GM18507 (cell line): ENCODE measurements around the gene CAMK2D.

ENCODE experiments used
- DNase-seq: peaks from one replicate; pipeline ENCODE4 v3.0.0; 2011; ENCODE audit warnings: low read depth; ENCODE audit not compliant: insufficient read length; ENCODE audit errors: extremely low spot score
- FAIRE-seq: peaks from 2 replicates; lab custom pipeline; 2011; peaks lifted over from hg19 to GRCh38; lab: Jason Lieb, UNC

Gene CAMK2D

GRCh38 chr4:113657586-113658233 lies 103.8 kb downstream of the CAMK2D start:
- no peak for DNase-seq
- FAIRE-seq: no peak

DNA sequence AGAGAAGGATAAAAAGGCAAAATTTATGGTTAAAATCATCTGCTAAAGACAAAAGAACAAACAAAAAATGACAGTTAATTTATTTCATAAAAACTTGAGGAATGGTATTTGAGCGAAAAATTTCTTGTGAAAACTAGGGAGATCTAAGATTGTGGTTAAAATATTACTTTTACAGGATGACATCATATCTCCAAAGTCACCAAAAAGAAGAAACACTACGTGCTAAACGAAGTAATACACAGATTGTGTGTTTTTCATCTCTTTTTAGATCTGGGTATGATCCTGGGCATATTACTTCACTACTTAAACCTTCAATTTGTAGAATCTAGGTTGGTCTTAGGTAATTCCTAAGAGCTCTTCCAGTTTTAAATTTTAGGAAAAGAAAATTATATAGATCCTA lies 107.7 kb downstream of the CAMK2D start:
- DNase-seq: no peak
- peak; percentile 24 for FAIRE-seq

GRCh38 chr4:113646442-113646822 lies 115.1 kb downstream of the CAMK2D start:
- FAIRE-seq (no peak), DNase-seq (no peak)

- DNase-seq: no peak
- FAIRE-seq: no peak
These were observed 115.6 kb downstream of the CAMK2D start for GRCh38 chr4:113645771-113646441.

DNA sequence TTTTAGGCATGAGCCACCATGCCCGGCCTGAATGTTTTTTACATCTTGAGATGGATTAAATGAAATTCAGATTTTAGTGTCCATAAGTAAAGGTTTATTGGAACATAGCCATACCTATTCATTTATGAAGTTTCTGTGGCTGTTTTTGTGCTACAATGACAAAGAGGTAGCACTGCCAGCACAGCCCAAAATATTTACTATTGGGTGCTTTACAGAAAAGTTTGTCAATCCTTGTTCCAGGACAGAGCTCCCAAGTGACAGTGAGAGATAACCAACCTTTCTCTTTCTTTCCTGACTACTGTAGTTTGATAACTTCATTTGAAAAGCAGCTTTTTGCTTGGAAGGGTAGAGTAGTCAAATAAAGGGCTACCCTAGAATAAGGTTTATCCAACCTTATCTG lies 116.2 kb downstream of the CAMK2D start:
- FAIRE-seq: no peak
- no peak for DNase-seq

- no peak for DNase-seq
- FAIRE-seq: no peak
These were observed 117.1 kb downstream of the CAMK2D start for GRCh38 chr4:113644398-113644797.

- FAIRE-seq: no peak
- no peak for DNase-seq
These were observed 118.0 kb downstream of the CAMK2D start for GRCh38 chr4:113643505-113643904.

DNA sequence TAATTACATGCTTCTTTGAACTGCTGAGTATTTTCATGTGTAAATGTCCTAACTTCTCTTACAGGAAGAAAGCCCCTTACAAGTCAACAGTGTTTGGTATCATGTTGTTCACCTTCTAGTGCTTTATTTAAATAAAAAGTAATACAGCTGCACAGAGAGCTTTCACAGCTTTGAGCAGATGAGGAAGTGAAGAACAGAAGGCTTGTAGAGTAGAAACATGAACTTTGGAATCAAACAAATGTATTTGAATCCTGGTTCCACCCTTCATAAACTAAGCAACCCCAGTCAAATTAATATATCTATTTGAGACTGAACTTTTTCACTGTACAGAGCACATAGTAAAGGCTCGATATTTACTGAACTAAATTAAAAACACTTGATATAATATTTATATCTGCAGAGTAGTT lies 120.5 kb downstream of the CAMK2D start:
- DNase-seq: no peak
- FAIRE-seq: peak; percentile 82

DNA sequence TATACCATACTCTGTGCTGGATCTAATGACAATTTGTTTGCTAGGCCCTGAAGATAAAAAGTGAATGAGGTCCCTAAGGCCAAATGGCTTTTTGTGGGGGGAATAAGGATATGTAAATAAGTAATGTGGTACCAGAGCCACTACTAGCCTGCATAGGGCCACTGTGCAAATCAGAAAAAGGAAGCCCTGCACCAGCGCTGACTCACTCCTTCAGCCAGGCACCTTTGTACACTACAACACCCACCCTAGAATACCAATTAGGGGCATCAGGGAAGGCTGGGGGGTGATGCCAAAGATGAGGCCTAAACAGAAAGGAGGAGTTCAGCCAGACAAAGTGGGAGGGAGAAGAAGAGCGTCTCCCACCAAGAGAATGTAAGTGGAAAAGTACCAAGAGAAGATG lies 122.2 kb downstream of the CAMK2D start:
- peak; percentile 18 for FAIRE-seq
- no peak for DNase-seq

DNA sequence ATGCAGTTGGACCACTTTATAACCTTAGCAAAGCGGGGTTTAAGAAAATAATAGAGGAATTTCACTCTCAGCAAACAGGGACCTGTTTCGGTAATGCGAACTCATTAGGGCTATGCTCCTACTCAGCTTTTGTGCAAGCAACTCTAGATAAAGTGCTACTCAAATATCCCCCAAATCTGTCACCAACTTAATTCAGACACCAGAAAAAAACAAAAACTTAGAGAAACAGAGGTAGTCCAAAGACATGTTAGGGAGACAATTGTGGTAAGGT lies 123.0 kb downstream of the CAMK2D start:
- FAIRE-seq (no peak), DNase-seq (no peak)

DNA sequence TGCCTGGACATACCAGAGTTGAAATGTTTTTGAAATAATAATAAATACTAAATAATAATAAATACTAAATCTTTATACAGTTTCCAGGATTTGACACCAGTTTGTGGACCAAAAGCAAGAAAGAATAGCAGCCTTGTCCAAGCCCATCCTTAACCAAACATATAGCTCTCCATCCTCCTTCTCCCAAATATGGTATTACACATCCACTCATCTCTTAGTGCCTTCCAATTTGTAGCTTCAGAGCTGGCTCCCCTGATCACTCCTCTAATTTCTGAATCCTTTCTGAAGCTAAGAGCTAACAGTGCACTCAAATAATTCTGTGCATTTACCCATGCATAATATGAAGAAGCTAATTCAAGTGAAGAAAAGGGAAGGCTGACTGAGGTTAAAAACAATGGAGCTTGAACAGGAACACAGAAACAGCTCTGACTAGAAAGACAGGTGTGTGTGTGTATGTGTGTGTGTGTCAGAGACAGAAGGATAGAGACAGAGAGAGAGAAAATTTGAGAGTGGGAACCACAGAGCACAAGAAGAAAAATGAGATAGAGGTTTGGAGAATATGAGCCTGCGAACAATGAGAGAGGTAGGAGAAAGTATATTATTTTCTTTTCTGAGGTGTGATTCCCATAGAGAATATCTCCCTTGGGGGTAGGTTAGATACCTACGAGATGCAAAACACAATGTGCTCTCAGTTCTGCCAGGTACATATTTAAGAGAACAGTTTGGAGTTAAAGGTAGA lies 123.5 kb downstream of the CAMK2D start:
- DNase-seq: no peak
- peak; percentile 63 for FAIRE-seq

- no peak for DNase-seq
- no peak for FAIRE-seq
These were observed 124.2 kb downstream of the CAMK2D start for GRCh38 chr4:113637363-113637762.

GRCh38 chr4:113636877-113637276 lies 124.7 kb downstream of the CAMK2D start:
- FAIRE-seq (no peak), DNase-seq (no peak)

GRCh38 chr4:113636438-113636818 lies 125.1 kb downstream of the CAMK2D start:
- peak; percentile 93 for FAIRE-seq
- no peak for DNase-seq

DNA sequence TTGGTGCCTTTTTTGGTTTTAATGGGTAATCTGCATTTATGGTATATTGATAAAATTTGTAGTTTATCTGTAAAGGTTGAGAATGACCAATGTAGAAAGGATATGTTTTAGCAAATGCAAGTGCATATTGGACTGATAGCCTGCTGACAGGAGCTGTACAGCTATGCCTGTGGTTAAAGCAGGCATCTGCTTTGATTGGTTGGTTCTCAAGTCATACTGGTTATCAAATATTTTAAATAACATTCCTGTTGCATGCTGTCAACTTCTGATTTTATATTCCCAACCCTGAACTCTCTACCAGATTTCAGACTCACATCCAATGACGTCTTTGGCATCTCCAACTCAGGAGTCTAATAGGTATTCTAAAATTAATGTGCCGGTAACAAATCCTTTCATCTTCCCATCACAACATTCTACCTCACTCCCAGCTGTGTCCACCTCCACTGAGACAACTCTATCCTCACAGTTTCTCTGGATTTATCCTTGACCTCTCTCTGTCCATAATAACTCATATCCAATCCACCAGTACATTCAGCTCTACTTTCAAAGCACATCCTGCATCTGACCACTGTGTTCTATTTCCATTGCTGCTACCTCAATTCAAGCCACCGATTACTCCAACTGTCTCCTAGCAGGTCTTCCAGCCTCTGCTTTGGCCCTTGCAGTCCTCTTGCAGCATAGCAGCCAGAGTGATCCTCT lies 125.7 kb downstream of the CAMK2D start:
- FAIRE-seq (peak; percentile 29), DNase-seq (no peak)

GRCh38 chr4:113634081-113634969 lies 127.2 kb downstream of the CAMK2D start:
- FAIRE-seq (no peak), DNase-seq (no peak)

DNA sequence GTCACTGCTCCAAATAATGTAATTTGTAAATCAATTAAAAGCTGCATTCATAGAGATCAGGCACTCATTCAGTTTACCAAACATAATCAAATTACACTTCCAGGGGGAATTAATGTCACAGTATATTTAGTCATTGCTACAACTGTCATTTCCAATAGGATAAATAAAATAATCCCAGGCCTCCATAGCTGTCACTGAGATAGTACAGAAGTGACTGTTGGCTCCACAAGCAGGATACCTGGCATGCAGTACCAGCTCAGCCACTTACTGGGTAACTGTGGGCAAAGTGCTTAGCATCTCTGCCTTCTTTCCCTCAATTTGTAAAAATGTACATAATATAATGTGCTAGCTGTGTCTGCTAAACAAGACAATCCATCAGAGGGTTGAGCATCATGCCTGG lies 128.1 kb downstream of the CAMK2D start:
- FAIRE-seq: no peak

DNA sequence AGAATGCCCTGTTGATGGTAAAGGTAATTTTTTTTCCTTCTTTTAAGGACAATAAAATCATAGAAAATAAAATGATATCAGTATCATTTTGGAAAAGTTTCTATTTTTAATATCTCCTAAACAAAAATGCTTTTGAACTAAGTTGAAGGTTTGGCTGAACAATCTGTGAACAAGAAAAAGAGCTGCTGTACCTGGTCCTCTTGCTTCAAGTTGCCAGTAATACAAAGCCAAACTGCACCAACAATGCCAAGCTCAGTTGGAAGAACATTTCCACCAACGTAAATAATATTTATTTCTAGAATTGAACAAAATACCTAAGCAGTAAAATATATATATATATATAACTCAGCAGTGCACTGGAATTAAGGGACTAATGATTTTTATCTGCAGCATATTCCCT lies 132.8 kb downstream of the CAMK2D start:
- no peak for DNase-seq
- no peak for FAIRE-seq

More for the DNA sequence above, 128.1 kb downstream of the CAMK2D start:
- no peak for DNase-seq

DNA sequence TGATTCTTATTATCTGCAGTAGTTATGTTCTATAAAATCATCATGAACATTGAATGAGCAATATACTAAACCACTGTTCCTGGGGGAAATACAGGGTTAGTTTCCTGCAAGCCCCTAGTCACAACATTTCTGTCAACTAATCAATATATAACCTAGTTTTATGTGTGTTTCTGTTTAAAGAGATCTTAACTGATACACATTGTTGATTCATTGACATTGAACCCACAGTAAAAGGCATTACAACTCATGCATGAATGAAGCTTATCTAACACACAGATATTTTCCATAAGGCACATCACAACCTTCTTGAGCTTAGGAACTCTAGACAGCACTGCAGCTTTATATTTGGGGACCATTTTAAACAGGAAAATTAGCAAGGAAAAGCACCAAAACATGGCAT lies 134.2 kb downstream of the CAMK2D start:
- DNase-seq (no peak), FAIRE-seq (peak; percentile 51)

DNA sequence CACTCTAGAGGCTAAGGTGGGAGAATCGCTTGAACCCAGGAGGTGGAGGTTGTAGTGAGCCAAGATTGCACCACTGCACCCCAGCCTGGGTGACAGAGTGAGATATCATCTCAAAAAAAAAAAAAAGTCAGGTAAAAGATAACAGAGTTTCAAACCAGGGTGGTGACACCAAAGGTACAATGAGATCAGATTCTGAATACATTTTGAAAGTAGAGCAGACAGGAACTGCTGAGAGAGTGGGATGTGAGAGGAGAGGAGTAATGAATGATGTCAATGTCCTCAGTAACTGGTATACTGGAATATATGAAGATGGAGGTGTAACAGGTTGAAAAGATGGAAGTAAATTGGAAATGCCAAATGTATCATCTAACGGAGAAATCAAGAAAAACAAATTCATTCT lies 135.6 kb downstream of the CAMK2D start:
- peak; percentile 33 for FAIRE-seq
- no peak for DNase-seq
